Measurements from ENCODE around the gene PHF20. TPM values are rescaled to one million over a fixed set of nuclear protein-coding genes. Genes with fewer than 3 reads are reported as not detected.

PHF20 gene
- total RNA-seq, 6 experiments from 2014 or later: 31.5 to 40.9 (median 36.2) TPM

- Mint-ChIP-seq H3K36me3 (ENCODE audit: low read depth) (peaks cover 12% of the 10 kb centered on the region), H3K9me3 (no peaks in the 10 kb centered on the region), H3K4me1 (ENCODE audit: low read depth) (peaks cover 28% of the 10 kb centered on the region), H3K4me3 (no peak overlapping the region), H3K27me3 (ENCODE audit: insufficient read depth) (peaks cover 1% of the 10 kb centered on the region; the same call in 1 of the 2 replicates), H3K27ac (no peak overlapping the region)
- TF ChIP-seq CTCF (IDR thresholded peaks at IDR 0.05): no peak
- no peak for DNase-seq
These were observed 133.3 kb downstream of the PHF20 start for GRCh38 chr20:35904982-35905663.

DNA sequence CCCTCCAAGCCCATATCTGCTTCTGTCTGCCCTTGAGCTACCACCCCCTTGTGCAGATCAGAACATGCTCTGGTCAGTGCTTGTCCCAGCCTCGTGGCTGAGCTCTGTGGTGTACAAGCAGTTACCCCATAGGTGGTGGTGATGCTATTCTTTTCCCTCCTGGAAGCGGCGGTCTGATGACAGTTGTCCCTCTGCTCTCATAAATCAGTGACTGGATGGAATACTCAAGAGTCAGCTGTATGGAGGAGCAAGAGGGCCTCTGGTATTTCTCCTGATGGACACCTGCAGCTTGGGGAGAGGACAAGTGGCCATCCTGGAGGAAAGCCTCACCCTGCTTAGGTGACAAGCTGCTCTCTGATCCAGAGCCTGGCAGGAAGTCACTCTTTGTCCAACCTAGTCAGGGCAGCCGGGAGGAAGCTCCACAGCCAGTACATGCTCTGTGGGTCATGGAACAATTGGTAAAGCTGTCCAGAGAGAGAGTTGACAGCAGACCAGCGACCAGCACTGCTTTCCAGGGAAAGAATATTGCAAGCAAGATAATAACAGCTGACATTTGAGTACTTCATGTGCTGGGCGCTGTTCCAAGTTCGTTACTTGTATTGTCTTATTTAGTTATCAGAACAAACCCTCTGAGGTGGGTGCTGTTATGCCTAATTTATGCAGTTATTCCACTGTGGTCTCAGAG lies 135.3 kb downstream of the PHF20 start:
- no peak for TF ChIP-seq CTCF (IDR thresholded peaks at IDR 0.05)
- no peak overlapping the region for H3K4me3 Mint-ChIP-seq
- H3K27ac Mint-ChIP-seq: no peak overlapping the region
- DNase-seq: no peak
- peaks cover 1% of the 10 kb centered on the region; the same call in 1 of the 2 replicates for H3K27me3 Mint-ChIP-seq (ENCODE audit: insufficient read depth)
- no peaks in the 10 kb centered on the region for H3K9me3 Mint-ChIP-seq
- H3K4me1 Mint-ChIP-seq (ENCODE audit: low read depth): peaks cover 10% of the 10 kb centered on the region
- H3K36me3 Mint-ChIP-seq (ENCODE audit: low read depth): peaks cover 21% of the 10 kb centered on the region

GRCh38 chr20:35908007-35908406 lies 136.2 kb downstream of the PHF20 start:
- no peak for DNase-seq
- no peak overlapping the region for H3K4me3 Mint-ChIP-seq
- no peaks in the 10 kb centered on the region for H3K27me3 Mint-ChIP-seq (ENCODE audit: insufficient read depth)
- no peak overlapping the region for H3K27ac Mint-ChIP-seq
- no peaks in the 10 kb centered on the region for H3K9me3 Mint-ChIP-seq
- peaks cover 2% of the 10 kb centered on the region; the same call in 1 of the 2 replicates for H3K4me1 Mint-ChIP-seq (ENCODE audit: low read depth)
- peaks cover 21% of the 10 kb centered on the region for H3K36me3 Mint-ChIP-seq (ENCODE audit: low read depth)
- no peak for TF ChIP-seq CTCF (IDR thresholded peaks at IDR 0.05)

DNA sequence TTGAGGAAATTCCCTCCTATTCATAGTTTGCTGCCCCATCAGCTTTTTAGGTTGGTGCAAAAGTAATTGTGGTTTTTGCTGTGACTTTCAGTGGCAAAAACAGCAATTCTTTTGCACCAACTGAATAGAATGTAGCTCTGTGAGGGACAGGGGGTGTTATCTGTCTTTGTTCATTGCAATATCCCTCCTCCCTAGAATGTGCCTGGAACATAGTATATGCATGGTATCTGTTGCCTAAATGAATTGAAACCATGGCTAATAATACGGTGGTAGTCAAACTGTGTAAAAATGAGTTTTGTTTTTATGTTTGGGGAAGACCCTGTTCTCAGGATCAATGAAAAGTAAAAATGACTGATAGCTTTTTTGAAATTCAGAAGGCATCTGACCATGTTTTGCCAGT lies 137.4 kb downstream of the PHF20 start:
- H3K27ac Mint-ChIP-seq: no peak overlapping the region

GRCh38 chr20:35909796-35910195 lies 138.0 kb downstream of the PHF20 start:
- no peak overlapping the region for H3K27ac Mint-ChIP-seq
- no peaks in the 10 kb centered on the region for H3K4me1 Mint-ChIP-seq (ENCODE audit: low read depth)
- H3K36me3 Mint-ChIP-seq (ENCODE audit: low read depth): peaks cover 25% of the 10 kb centered on the region
- H3K27me3 Mint-ChIP-seq (ENCODE audit: insufficient read depth): no peaks in the 10 kb centered on the region
- H3K9me3 Mint-ChIP-seq: no peaks in the 10 kb centered on the region
- H3K4me3 Mint-ChIP-seq: no peak overlapping the region
- DNase-seq: no peak
- no peak for TF ChIP-seq CTCF (IDR thresholded peaks at IDR 0.05)

More for the DNA sequence above, 137.4 kb downstream of the PHF20 start:
- Mint-ChIP-seq H3K4me1 (ENCODE audit: low read depth) (no peaks in the 10 kb centered on the region), H3K36me3 (ENCODE audit: low read depth) (peaks cover 26% of the 10 kb centered on the region), H3K4me3 (no peak overlapping the region), H3K9me3 (no peaks in the 10 kb centered on the region), H3K27me3 (ENCODE audit: insufficient read depth) (no peaks in the 10 kb centered on the region)
- no peak for TF ChIP-seq CTCF (IDR thresholded peaks at IDR 0.05)
- DNase-seq: no peak
